ENCODE data around the gene HLA-DPA1.

Gene HLA-DPA1

GRCh38 chr6:33088931-33089620, 15.6 kb upstream of the HLA-DPA1 start:
- DNase-seq (ENCODE audit: low read depth in 3 of 3, low spot score in 1 of 3): no peak

GRCh38 chr6:33088258-33088930, 14.9 kb upstream of the HLA-DPA1 start:
- no peak for DNase-seq (ENCODE audit: low read depth in 3 of 3, low spot score in 1 of 3)

DNA sequence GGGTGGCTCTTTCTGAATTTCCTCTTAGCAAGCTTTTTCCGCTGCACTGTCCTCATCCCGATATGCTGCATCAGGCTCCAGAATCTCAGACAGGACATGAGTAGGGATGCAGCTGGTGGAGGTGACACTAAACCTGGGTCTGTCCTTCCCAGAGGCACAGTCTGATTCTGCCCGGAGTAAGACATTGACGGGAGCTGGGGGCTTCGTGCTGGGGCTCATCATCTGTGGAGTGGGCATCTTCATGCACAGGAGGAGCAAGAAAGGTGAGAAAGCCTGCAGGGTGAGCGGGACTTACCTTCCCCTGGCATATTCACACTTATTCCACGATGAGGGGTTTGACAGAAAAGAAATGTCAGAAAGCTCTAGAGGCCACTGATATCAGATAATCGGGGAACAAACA, 12.2 kb upstream of the HLA-DPA1 start:
- DNase-seq (ENCODE audit: low read depth in 3 of 3, low spot score in 1 of 3): no peak

DNA sequence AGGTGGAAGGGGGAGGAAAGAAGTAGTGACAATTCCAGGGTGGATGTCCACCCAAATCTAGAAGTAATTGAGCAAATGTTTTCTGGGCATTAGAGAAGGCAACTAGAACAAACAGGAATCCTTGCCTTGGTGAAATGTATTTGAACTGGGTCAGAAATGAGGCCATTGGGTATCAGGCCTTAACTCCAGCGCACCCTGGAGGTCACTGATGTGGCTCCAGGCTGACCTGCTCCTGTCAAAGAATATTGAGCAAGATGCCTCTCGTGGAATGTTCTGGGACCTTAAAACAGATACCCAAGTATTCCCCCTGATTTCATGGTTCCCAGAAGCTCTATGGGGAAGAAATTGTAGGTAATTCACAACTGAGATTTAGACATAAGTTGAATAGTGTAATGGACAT, 9.3 kb upstream of the HLA-DPA1 start:
- no peak for DNase-seq (ENCODE audit: low read depth in 3 of 3, low spot score in 1 of 3)

DNA sequence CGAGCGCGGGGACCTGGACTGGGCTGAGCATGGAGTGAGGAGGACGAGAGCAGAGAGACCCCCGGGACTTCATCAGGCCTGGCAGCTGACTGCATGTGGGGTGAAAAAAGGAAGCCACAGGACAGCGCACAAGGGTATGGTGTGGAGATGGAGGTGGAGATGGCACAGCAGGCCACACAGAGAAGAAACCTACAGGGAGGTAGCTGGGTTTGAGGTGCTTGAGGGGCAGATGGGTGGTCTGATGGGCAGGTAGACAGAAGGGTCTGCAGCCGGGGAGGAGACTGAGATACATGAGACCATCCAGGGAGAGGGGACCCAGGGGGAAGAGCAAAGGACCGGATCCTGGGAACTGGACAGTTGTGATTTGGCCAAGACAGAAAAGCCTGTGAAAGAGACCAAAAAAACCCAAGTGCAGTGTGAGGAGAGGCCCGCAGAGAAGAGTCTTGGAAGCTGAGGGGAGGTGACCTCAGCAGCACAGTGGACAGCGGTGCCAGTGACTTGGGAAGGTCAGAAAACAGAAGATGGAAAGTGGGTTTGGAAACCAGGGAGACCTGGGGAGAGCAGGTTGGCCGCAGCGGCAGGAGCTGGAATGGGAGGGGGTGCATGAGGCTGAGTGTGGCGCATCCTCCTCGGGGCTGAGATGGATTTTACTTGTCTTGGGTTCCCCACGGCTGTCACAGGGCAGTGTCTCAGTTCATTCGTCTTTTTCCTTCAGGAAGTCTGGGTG, 7.8 kb upstream of the HLA-DPA1 start:
- no peak for DNase-seq (ENCODE audit: low read depth in 3 of 3, low spot score in 1 of 3)

DNA sequence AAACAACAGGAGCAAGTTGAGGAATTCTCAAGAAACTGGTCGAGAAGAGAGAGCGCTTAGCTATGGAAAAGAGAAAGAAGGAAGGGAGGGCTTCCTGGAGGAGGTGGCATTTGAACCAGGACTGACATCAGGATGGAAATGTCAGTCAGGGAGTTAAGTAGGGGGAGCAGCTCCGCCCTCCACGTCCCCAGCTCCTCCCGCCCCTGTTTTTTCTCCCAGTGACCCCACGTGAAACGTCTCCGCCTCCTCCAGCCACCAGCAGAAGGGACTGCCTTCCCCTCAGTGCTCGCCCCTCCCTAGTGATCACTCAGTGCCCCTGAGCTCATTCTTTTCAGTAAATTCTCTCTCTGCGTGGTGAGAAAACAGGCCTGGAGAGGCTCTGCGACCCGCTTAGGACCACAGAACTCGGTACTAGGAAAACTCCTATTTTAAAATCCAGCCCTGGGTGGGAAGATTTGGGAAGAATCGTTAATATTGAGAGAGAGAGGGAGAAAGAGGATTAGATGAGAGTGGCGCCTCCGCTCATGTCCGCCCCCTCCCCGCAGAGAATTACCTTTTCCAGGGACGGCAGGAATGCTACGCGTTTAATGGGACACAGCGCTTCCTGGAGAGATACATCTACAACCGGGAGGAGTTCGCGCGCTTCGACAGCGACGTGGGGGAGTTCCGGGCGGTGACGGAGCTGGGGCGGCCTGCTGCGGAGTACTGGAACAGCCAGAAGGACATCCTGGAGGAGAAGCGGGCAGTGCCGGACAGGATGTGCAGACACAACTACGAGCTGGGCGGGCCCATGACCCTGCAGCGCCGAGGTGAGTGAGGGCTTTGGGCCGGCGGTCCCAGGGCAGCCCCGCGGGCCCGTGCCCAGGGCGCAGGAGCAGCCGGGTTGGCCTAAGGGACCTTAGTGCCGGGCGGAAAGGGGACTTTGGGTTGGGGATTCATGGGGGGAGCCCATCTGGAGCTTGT, 7.0 kb upstream of the HLA-DPA1 start:
- DNase-seq (ENCODE audit: low read depth in 3 of 3, low spot score in 1 of 3): no peak

- DNase-seq (ENCODE audit: low read depth in 3 of 3, low spot score in 1 of 3): no peak
These were observed 6.1 kb upstream of the HLA-DPA1 start for GRCh38 chr6:33079580-33079979.

- no peak for DNase-seq (ENCODE audit: low read depth in 3 of 3, low spot score in 1 of 3)
These were observed 5.6 kb upstream of the HLA-DPA1 start for GRCh38 chr6:33078919-33079521.

DNA sequence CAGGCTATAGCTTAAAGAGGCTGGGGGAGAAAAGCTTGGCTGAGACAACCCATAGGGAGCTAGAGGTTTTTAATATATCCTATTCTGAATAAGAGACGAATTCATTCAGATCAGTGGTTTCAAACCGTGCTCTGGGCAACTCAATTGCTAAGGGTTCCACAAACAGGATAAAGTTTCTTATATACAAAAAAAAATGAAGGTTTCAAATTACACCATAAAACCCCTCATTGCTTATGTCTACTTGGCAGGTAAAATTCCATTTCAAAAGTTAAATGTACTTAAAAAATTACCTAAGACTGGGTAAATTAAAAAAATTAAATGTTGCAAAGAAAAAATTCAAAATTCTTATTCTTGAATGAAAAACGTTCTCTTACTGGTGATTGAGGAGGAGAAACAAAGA, 5.0 kb upstream of the HLA-DPA1 start:
- DNase-seq (ENCODE audit: low read depth in 3 of 3, low spot score in 1 of 3): no peak

DNA sequence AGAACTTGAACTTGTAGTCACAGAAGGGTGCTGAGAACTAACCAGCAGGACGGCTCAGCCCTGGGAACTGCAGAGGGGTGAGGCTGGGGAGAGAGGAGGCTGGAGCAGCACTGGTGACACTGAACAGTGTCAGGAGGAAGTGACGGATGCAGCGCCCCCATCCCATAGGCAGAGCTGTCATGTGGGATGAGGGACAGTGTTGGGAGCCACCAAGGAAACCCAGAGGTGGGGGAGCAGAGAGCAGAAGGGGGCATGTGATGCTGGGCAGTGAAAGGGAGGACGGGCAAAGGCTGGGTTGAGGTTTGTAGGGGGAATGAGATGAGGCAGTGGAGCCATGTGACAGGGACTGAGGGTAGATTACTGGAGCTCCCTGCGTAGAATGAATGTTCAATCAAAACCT, 4.5 kb upstream of the HLA-DPA1 start:
- DNase-seq (ENCODE audit: low read depth in 3 of 3, low spot score in 1 of 3): no peak

DNA sequence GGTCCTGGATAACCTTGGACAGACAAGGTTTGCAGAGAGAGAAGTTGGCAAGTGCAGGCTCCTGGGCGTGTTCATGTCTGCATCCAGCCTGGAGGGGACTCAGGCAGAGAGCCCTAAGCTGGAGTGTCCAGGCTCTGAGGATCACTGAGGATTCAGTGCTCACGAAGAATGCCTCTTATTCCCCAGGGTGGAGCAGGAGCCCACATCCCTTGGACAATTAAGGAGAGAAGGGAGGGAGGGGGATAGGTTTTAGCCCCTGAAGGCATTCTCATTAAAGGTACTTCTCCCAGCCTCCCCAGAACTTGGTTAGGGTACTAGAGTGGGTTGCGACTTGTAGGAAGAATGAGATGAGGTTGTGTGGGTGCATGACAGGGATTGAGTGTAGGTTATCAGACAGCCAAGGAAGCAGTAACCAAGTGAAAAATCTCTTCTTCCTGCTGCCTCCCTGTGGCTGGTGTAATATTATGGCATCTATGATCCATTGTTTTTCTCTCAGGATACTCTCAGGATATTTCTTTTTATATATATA, 3.0 kb upstream of the HLA-DPA1 start:
- no peak for DNase-seq (ENCODE audit: low read depth in 3 of 3, low spot score in 1 of 3)

DNA sequence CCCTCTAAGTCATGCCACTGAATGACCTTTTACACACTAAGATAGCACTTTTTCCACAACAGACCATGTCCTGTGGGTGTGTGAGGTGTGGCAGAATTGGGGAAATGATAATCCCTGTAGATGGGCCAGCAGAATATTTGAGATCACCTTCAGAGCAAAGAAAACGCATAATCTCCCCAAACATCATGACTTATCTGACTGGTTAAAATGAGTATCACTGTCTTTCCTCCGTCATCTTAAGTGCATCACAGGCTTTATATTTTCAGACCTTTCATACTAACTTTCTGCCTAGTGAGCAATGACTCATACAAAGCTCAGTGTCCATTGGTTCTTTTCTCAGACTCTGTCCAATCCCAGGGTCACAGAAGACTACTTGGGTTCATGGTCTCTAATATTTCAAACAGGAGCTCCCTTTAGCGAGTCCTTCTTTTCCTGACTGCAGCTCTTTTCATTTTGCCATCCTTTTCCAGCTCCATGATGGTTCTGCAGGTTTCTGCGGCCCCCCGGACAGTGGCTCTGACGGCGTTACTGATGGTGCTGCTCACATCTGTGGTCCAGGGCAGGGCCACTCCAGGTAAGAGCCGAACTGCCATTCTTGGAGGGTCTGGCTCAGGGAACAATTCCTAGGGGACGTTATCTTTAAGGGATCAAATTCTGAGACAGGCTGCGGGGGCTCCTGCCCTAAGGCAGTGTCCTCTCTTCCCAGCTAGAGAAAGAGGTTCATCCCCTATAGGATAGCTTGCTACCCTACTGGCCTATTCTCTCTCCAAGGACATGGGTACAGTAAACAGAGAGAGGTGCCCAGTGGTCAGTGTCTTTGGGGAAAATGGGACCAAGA, 2.3 kb upstream of the HLA-DPA1 start, which contains the start of gene HLA-DPB1:
TSS of gene HLA-DPB1 (plus strand) at position 423 of the 838 bp plus-strand sequence. CDS start at position 475, 52 bp downstream.
- DNase-seq (ENCODE audit: low read depth in 3 of 3, low spot score in 1 of 3): no peak

DNA sequence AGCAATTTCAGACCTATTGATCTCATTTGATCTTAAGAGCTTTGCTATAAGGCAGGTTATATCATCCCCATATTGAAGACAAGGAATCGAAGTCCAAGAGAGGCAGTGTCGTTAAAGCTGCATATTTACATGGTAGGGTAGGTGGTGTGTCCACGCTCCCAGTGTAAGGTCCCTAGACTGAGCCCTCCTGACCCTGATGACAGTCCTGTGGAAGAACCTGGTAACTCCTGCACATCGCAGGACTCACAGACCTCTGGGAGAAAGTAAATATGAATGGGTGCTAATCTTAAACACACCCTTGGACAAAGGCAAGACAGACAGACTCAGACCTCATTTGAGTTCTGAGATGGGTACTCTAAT, 1.7 kb upstream of the HLA-DPA1 start:
- no peak for DNase-seq (ENCODE audit: low read depth in 3 of 3, low spot score in 1 of 3)

DNA sequence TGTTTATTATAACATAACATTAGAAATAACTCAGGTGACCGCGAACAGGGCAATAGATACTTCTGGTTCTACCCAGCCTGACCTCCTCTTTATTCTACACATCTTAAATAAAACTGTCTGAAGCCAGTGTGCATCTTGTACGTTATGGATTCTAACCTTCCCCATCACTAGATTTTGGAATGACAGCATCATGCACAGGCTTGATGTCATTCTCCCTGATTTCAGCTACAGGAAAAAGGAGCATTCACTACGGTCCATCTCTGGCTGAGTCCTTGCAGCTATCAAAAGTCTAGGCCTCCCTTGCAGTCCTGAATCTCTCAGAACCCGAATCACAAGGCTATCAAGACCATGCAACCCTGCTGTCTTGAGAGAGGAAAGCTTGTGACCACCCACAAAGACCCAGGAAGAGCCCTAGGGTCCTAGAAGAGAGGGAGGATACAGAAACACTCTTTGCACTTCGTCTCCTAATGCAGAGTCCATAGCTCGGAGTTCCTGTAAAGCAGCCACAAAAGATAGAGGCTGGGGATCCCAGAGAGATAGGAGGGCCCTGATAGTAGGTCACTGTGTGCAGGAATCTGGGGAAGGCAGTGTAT, 845 bp downstream of the HLA-DPA1 start:
- no peak for DNase-seq (ENCODE audit: low read depth in 3 of 3, low spot score in 1 of 3)

- no peak for DNase-seq (ENCODE audit: low read depth in 3 of 3, low spot score in 1 of 3)
These were observed 1.9 kb downstream of the HLA-DPA1 start for GRCh38 chr6:33071569-33071968.

DNA sequence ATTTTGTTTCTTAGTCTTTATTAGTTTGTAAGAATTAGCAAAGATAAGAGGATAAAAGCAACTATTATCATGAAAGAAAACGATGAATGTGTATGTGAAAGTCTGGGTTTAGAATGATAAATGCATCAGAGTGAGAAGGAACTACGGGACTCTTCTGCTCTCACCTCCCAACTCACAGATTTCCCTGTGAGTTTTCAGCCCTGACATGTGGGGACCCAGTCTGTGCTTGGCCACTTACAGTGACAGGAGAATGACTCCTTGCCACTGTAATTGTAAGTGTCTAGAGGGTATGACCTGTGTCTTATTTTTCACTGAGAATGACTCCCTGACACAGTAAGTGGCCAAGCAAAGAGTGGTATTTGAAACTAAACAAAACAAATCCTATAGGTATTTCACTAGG, 2.5 kb downstream of the HLA-DPA1 start:
- no peak for DNase-seq (ENCODE audit: low read depth in 3 of 3, low spot score in 1 of 3)

DNA sequence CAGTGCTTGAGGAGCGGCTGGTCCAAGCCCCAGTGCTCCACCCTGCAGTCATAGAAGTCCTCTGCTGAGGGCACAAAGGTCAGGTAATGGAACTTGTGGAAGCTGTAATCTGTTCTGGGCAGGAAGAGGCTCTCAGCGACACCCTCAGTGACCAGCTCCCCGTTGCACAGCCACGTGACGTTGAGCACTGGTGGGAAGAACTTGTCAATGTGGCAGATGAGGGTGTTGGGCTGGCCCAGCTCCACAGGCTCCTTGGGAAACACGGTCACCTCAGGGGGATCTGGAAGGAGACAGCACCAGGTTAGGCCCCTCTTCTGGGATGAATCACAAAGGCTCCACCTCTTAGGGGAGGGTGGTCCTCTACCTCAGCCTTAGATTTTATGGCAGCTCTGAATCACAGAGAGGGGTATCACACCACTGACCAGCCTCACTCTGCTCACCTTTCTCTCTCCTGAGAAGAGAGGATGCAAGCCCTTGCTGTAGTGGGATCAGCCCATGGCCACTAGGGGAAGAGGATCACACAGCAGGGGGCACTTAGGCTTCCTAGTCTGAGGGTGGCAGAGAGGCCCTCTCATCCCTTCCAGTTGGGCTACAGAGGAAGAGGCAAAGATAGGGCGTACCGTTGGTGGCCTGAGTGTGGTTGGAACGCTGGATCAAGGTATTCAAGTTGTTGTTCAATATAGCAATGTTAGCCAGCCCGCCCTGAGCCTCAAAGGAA, 4.3 kb downstream of the HLA-DPA1 start:
- DNase-seq (ENCODE audit: low read depth in 3 of 3, low spot score in 1 of 3): no peak

GRCh38 chr6:33066917-33067521, 6.4 kb downstream of the HLA-DPA1 start:
- DNase-seq (ENCODE audit: low read depth in 3 of 3, low spot score in 1 of 3): no peak

Data from stimulated activated CD4-positive, alpha-beta T cell treated with anti-CD3 and anti-CD28 coated beads, TNF-alpha, amount 100 ng/mL, for 1 hour (primary cell).